ENCODE data around the gene COL5A2.

COL5A2 gene

DNA sequence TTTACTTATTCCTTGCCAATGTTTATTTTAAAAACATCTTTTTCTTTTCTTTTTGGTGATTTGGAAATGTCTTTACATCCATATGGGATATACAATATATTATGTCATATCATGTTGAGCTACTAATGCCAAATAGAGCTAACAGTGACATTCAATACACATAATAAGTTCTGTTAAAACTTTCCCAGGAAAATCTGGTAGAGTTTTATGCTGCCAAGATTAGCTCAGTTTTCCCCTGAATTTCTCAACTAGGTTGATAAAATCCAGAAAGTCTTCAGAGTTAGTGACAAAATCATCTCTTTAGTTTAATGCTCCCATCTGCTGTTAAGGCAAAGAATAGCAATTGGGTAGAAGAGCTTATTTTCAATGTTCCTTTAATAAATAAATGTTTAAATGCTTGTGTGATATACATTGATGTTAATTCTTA is 195.5 kb downstream of the COL5A2 start:
- in situ Hi-C loops (cut with HindIII; ENCODE audit: low pct_ligation_motif_present, low pct_unique_long_range_greater_than_20kb, low sequenced_read_pairs): no loop called here
- peak; percentile 39 for DNase-seq

DNA sequence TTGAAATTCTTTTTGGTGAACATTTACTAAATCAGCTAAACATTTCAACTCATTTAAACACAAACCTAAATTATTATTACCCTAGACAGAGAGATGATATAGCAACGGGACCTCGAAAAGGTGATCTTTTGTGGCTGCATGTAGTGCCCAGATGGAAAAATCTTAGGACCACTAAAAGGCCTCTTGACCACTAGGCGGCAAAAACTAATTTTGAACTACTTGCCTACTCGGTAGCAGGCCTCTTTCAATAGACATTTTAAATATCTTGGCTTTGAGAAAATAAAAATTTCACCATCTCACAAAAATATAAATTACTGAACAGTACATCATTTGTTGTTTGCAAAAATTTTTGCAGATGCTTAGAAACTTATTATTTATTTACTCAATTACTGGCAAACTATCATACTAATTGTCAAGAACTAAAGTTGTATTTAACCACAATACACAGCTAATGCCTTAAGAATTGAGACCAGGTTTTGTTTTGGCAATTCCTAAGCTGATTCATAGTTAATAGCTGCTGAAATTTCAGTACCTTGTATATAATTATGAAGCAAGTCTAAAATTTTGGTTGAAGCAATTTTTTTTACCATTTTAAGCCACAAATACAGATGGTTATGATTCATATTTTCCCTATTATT is 196.0 kb downstream of the COL5A2 start:
- peak; percentile 52 for DNase-seq
- in situ Hi-C loops (cut with HindIII; ENCODE audit: low pct_ligation_motif_present, low pct_unique_long_range_greater_than_20kb, low sequenced_read_pairs): no loop called here

All from ACHN (cell line).